Epithelial cell of proximal tubule (primary cell): ENCODE data around the gene GRM2. TPM values are rescaled to one million over a fixed set of nuclear protein-coding genes. Genes with fewer than 3 reads are reported as not detected.
A peak's percentile ranks its signal among the peaks of the same experiment; 100 is the strongest.

Source experiments
- DNase-seq: peaks from one replicate; pipeline ENCODE4 v3.0.0-alpha.2; 2011; ENCODE audit warnings: low read depth
- H3K4me3 ChIP-seq: 2 replicates; pipeline ENCODE4 v1.5.1; 2011; ENCODE audit warnings: low read depth, mild to moderate bottlenecking, low read length
- CTCF ChIP-seq: conservative IDR thresholded peaks from 2 replicates; pipeline ENCODE4 v1.5.1; 2012; ENCODE audit warnings: low read depth, mild to moderate bottlenecking, low read length
- total RNA-seq: library from RNA; depleted of rRNA; stranded (reverse); fragments of >200 nt; gene quantifications from 2 replicates; pipeline ENCODE4 v1.2.3, GENCODE V29; 2015

Gene GRM2
- total RNA-seq, 1 donor from 2014 or later: not detected

- no peak overlapping the region for H3K4me3 ChIP-seq
- no peak for TF ChIP-seq CTCF
- no peak for DNase-seq
Measured at GRCh38 chr3:51715231-51715976, 8.5 kb downstream of the GRM2 start.

- DNase-seq: no peak
- no peak overlapping the region for H3K4me3 ChIP-seq
- TF ChIP-seq CTCF: no peak
Measured at GRCh38 chr3:51715977-51716294, 9.1 kb downstream of the GRM2 start.

- TF ChIP-seq CTCF: no peak
- H3K4me3 ChIP-seq: no peak overlapping the region
- no peak for DNase-seq
Measured at GRCh38 chr3:51716805-51717204, 9.9 kb downstream of the GRM2 start.

GRCh38 chr3:51717446-51717845 lies 10.6 kb downstream of the GRM2 start:
- TF ChIP-seq CTCF: no peak
- H3K4me3 ChIP-seq: no peak overlapping the region
- no peak for DNase-seq

- no peak for TF ChIP-seq CTCF
- DNase-seq: no peak
- H3K4me3 ChIP-seq: no peak overlapping the region
Measured at GRCh38 chr3:51717947-51718346, 11.1 kb downstream of the GRM2 start.

- TF ChIP-seq CTCF: peak; percentile 97
- DNase-seq: no peak
- H3K4me3 ChIP-seq: no peak overlapping the region
Measured at GRCh38 chr3:51718547-51719409, 11.9 kb downstream of the GRM2 start.
